ENCODE results near the gene OR4N5. TPM values are rescaled to one million over a fixed set of nuclear protein-coding genes. Genes with fewer than 3 reads are reported as not detected.
"Not testable (repeated sequence)": the region's sequence is repeated elsewhere in the genome, so short reads cannot be mapped to it uniquely, and the experiment has no call there.

OR4N5 gene, protein sequence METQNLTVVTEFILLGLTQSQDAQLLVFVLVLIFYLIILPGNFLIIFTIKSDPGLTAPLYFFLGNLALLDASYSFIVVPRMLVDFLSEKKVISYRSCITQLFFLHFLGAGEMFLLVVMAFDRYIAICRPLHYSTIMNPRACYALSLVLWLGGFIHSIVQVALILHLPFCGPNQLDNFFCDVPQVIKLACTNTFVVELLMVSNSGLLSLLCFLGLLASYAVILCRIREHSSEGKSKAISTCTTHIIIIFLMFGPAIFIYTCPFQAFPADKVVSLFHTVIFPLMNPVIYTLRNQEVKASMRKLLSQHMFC
- total RNA-seq: not detected in 2 replicates

GRCh38 chr14:20138520-20138919, at the start of gene OR4N5:
Gene OR4N5, plus strand, starts transcription at chr14:20138820. Its CDS starts 4,916 bp downstream, at chr14:20143736.
- no peak for DNase-seq (ENCODE audit: extremely low read depth, low read depth, low spot score)

GRCh38 chr14:20092050-20092449, 46.6 kb upstream of the OR4N5 start:
- no peak for DNase-seq (ENCODE audit: extremely low read depth, low read depth, low spot score)

GRCh38 chr14:20093442-20093841, 45.2 kb upstream of the OR4N5 start:
- DNase-seq (ENCODE audit: extremely low read depth, low read depth, low spot score): no peak

DNA sequence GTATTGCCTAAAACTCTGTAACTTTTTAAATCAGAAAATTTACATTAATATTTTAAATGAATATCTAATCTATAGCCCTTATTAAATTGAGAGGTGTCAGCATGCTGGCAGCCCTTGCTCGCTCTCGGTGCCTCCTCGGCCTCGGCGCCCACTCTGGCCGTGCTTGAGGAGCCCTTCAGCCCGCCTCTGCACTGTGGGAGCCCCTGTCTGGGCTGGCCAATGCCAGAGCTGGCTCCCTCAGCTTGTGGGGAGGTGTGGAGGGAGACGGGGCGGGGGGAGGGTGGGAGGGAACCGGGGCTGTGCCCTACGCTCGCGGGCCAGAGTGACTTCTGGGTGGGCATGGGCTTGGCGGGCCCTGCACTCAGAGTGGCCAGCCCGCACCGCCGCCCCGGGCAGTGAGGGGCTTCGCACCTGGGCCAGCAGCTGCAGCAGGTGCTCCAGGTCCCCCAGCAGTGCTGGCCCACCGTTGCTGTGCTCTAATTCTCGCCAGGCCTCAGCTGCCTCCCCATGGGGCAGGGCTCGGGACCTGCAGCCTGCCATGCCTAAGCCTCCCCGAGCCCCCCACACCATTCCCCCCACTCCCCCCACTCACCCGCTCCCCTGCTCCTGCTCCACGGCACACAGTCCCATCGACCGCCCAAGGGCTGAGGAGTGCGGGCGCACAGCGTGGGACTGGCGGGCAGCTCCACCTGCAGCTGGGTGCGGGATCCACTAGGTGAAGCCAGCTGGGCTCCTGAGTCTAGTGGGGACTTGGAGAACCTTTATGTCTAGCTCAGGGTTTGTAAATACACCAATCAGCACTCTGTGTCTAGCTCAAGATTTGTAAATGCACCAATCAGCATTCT, 39.5 kb upstream of the OR4N5 start:
- DNase-seq (ENCODE audit: extremely low read depth, low read depth, low spot score): not testable (repeated sequence)

DNA sequence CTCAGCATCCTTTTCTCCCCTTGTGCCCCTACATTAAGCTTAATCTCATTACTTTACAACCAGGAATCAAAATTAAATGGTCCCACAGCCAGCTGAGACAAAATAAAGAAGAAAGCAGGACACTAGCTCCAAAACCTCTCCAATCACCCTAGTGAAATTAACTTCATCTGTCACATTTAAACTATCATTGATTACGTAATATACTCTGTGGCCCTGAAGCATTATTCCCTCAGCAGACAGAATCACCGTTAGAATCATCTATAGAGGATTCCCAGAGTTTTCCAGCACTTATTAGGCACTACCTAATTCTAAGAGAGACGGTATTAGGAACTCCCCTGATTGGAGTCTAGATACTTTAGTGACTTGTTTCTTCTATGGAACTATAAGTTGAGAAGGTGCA, 28.2 kb upstream of the OR4N5 start, which contains the start of gene OR4K17:
TSS of gene OR4K17 (plus strand) at position 302 of the 400 bp plus-strand sequence. CDS start 6,761 bp downstream, outside the sequence.
- DNase-seq (ENCODE audit: extremely low read depth, low read depth, low spot score): no peak

DNA sequence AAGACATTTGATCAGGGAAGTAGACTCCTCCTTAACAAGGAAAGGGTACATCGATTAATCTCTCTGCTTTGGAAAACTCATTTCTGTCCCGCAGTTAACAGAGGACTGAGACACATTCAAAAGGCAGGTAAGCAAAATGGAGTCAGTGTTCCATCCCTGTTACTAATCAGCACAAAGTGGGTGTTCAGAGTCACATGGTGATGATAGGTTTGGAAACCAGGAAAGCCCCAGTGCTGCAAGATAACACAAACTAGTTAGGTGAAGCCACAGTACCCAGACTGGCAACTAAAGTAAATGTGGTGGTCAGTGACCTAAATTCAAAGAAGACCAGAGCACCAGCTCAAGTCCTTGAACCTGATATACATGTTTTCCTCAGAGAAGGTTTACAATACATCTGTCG, 26.3 kb upstream of the OR4N5 start:
- no peak for DNase-seq (ENCODE audit: extremely low read depth, low read depth, low spot score)

- no peak for DNase-seq (ENCODE audit: extremely low read depth, low read depth, low spot score)
These were observed 21.9 kb upstream of the OR4N5 start for GRCh38 chr14:20116748-20117147.

- no peak for DNase-seq (ENCODE audit: extremely low read depth, low read depth, low spot score)
These were observed 19.8 kb upstream of the OR4N5 start for GRCh38 chr14:20118795-20119194.

DNA sequence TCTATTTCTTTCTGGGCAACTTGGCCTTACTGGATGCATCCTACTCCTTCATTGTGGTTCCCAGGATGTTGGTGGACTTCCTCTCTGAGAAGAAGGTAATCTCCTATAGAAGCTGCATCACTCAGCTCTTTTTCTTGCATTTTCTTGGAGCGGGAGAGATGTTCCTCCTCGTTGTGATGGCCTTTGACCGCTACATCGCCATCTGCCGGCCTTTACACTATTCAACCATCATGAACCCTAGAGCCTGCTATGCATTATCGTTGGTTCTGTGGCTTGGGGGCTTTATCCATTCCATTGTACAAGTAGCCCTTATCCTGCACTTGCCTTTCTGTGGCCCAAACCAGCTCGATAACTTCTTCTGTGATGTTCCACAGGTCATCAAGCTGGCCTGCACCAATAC, 5.3 kb downstream of the OR4N5 start:
- DNase-seq (ENCODE audit: extremely low read depth, low read depth, low spot score): no peak

- no peak for DNase-seq (ENCODE audit: extremely low read depth, low read depth, low spot score)
These were observed 6.2 kb downstream of the OR4N5 start for GRCh38 chr14:20144820-20145219.

GRCh38 chr14:20164462-20164861, 25.8 kb downstream of the OR4N5 start:
- DNase-seq (ENCODE audit: extremely low read depth, low read depth, low spot score): no peak

GRCh38 chr14:20167091-20167490, 28.5 kb downstream of the OR4N5 start:
- no peak for DNase-seq (ENCODE audit: extremely low read depth, low read depth, low spot score)

- not testable (repeated sequence) for DNase-seq (ENCODE audit: extremely low read depth, low read depth, low spot score)
These were observed 31.2 kb downstream of the OR4N5 start for GRCh38 chr14:20169852-20170251.

DNA sequence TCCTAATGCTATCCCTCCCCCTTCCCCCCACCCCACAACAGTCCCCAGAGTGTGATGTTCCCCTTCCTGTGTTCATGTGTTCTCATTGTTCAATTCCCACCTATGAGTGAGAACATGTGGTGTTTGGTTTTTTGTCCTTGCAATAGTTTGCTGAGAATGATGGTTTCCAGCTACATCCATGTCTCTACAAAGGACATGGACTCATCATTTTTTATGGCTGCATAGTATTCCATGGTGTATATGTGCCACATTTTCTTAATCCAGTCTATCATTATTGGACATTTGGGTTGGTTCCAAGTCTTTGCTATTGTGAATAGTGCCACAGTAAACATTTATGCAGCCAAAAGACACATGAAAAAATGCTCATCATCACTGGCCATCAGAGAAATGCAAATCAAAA, 35.6 kb downstream of the OR4N5 start:
- not testable (repeated sequence) for DNase-seq (ENCODE audit: extremely low read depth, low read depth, low spot score)

- no peak for DNase-seq (ENCODE audit: extremely low read depth, low read depth, low spot score)
These were observed 37.7 kb downstream of the OR4N5 start for GRCh38 chr14:20176330-20176729.

GRCh38 chr14:20177433-20177974, 38.9 kb downstream of the OR4N5 start:
- DNase-seq (ENCODE audit: extremely low read depth, low read depth, low spot score): no peak

- no peak for DNase-seq (ENCODE audit: extremely low read depth, low read depth, low spot score)
These were observed 40.6 kb downstream of the OR4N5 start for GRCh38 chr14:20179218-20179617.

DNA sequence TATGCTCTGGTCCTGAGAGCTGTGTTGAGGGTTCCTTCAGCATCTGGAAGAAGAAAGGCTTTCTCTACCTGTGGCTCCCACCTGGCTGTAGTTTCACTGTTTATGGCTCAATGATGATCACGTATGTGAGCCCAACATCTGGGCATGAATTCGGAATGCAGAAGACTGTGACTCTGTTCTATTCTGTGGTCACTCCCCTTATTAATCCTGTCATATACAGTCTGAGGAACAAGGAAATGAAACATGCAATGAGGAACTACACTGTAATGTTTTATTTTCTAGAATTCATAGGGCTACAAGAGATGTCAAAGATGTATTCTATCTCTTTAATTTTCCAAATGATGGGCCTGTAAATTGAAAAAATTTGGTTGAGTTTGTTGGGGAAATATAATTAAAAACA, 41.3 kb downstream of the OR4N5 start:
- no peak for DNase-seq (ENCODE audit: extremely low read depth, low read depth, low spot score)

DNA sequence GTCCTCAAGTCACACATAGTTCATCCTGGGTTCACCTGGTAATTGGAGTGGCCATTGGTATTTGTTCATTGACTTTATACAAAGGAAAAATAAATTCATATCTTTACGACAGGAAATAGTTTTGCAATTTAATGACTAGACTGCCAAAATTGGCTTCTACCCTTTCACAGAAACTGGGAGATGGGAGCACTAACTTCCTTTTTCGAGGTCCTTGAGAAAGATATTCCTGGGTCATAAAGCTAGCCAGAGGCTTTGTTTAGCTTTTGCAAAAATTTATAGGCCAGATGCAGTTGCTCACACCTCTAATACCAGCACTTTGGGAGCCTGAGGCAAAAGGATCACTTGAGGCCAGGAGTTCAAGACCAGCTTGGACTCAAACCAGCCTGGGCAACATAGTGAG, 41.9 kb downstream of the OR4N5 start:
- DNase-seq (ENCODE audit: extremely low read depth, low read depth, low spot score): no peak

DNA sequence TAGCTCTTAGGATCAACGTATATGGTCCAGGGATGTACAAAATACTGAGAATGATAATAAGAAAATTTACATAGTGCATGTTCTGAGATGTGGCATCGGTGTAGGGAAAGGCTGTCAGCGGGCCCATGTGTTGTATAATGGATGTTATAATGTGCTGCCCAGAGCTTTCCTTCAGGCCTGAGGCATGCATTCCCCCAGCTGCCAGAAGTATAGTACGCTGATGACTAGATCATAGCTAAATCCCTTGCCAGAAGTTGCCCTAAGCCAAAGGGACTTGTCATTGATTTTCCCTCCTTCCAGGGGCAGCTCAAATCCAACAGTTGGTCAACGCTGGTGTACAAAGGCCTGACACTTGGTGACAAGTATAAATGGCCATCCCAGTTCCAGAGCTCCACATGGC, 45.6 kb downstream of the OR4N5 start:
- DNase-seq (ENCODE audit: extremely low read depth, low read depth, low spot score): no peak

DNA sequence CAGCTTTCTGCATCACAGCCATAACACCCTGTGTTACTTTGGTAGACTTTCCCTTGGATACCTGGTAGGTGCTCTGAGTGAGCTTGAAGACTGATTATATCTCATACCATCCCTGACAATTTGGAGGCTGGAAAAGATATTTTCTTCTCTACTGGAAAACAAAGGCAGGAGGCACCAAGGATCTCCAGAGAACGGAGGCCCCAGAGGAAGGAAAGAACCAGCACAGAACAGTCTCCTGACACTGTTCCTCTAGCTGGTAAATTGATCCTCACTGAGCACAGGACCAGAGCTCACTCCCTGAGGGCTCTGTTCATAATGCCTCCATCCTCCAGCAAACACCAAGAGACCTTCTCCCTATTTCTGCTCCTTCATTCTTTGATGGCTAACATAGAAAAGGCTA, 52.0 kb downstream of the OR4N5 start, which contains the start of gene OR11G2:
TSS of gene OR11G2 (plus strand) at position 301 of the 400 bp plus-strand sequence. CDS start 6,542 bp downstream, outside the sequence.
- DNase-seq (ENCODE audit: extremely low read depth, low read depth, low spot score): no peak

Measured in glomerular endothelial cell (primary cell).